Ishikawa (cell line): ENCODE results near the gene EPS8.

Source experiments
- CEBPB ChIP-seq: IDR thresholded peaks from 2 replicates; pipeline ENCODE4 v1.6.1; 2012
- CREB1 ChIP-seq: IDR thresholded peaks from 2 replicates; pipeline ENCODE4 v1.6.1; 2012; ENCODE audit warnings: low read depth
- EGR1 ChIP-seq: IDR thresholded peaks from 2 replicates; pipeline ENCODE4 v1.6.1; 2012
- EP300 ChIP-seq: IDR thresholded peaks from 2 replicates; pipeline ENCODE4 v1.6.1; 2012; ENCODE audit warnings: borderline replicate concordance
- FOXM1 ChIP-seq: IDR thresholded peaks from 2 replicates; pipeline ENCODE4 v1.6.1; 2012; ENCODE audit warnings: low read depth, borderline replicate concordance
- MAX ChIP-seq: IDR thresholded peaks from 2 replicates; pipeline ENCODE4 v1.6.1; 2012
- NFIC ChIP-seq: IDR thresholded peaks from 2 replicates; pipeline ENCODE4 v1.6.1; 2012
- RAD21 ChIP-seq: IDR thresholded peaks from 2 replicates; pipeline ENCODE4 v1.6.1; 2012; ENCODE audit warnings: low read depth
- REST ChIP-seq: IDR thresholded peaks from 2 replicates; pipeline ENCODE4 v1.6.1; 2012; ENCODE audit warnings: low read depth, mild to moderate bottlenecking
- TAF1 ChIP-seq: IDR thresholded peaks from 2 replicates; pipeline ENCODE4 v1.6.1; 2012; ENCODE audit warnings: low read depth, mild to moderate bottlenecking
- TCF12 ChIP-seq: IDR thresholded peaks from 2 replicates; pipeline ENCODE4 v1.6.1; 2012; ENCODE audit warnings: low read depth
- TEAD4 ChIP-seq: IDR thresholded peaks from 2 replicates; pipeline ENCODE4 v1.6.1; 2012
- USF1 ChIP-seq: IDR thresholded peaks from 2 replicates; pipeline ENCODE4 v1.6.1; 2012
- YY1 ChIP-seq: IDR thresholded peaks from 2 replicates; pipeline ENCODE4 v1.6.1; 2012; ENCODE audit warnings: low read depth
- ZBTB7A ChIP-seq: IDR thresholded peaks from 2 replicates; pipeline ENCODE4 v1.6.1; 2012; ENCODE audit warnings: low read depth

EPS8 gene

GRCh38 chr12:15627995-15628945 is 160.9 kb downstream of the EPS8 start:
- TF ChIP-seq EP300 (no peak), YY1 (no peak), CREB1 (no peak), FOXM1 (no peak), USF1 (no peak), ZBTB7A (no peak), TAF1 (no peak), TCF12 (no peak), MAX (no peak), NFIC (no peak), EGR1 (no peak), CEBPB (no peak), RAD21 (no peak), REST (no peak)

- no peak for TF ChIP-seq NFIC
- no peak for TF ChIP-seq USF1
- no peak for TF ChIP-seq ZBTB7A
- TF ChIP-seq TEAD4 = no peak
- no peak for TF ChIP-seq FOXM1
- no peak for TF ChIP-seq TCF12
- TF ChIP-seq TAF1 = no peak
- no peak for TF ChIP-seq CEBPB
- TF ChIP-seq REST = no peak
- no peak for TF ChIP-seq RAD21
- no peak for TF ChIP-seq CREB1
- no peak for TF ChIP-seq MAX
- TF ChIP-seq EP300 = no peak
- TF ChIP-seq YY1 = no peak
Observed at GRCh38 chr12:15625075-15625474, 164.1 kb downstream of the EPS8 start.

- TF ChIP-seq YY1 (no peak), FOXM1 (no peak), EGR1 (no peak), TCF12 (no peak), CREB1 (no peak), TAF1 (no peak), RAD21 (no peak), NFIC (no peak), CEBPB (no peak), USF1 (no peak)
Observed at GRCh38 chr12:15620741-15621539, 168.2 kb downstream of the EPS8 start.

GRCh38 chr12:15613981-15614380 is 175.2 kb downstream of the EPS8 start:
- TF ChIP-seq ZBTB7A = no peak
- TF ChIP-seq RAD21 = no peak

- TF ChIP-seq CREB1 = no peak
- no peak for TF ChIP-seq TCF12
- TF ChIP-seq USF1 = no peak
- no peak for TF ChIP-seq MAX
- no peak for TF ChIP-seq YY1
- TF ChIP-seq NFIC = no peak
- TF ChIP-seq FOXM1 = no peak
- no peak for TF ChIP-seq TEAD4
- TF ChIP-seq CEBPB = no peak
- no peak for TF ChIP-seq REST
- TF ChIP-seq TAF1 = no peak
- TF ChIP-seq EP300 = no peak
- TF ChIP-seq EGR1 = no peak
- TF ChIP-seq ZBTB7A = no peak
- TF ChIP-seq RAD21 = no peak
Observed at GRCh38 chr12:15608941-15609340, 180.2 kb downstream of the EPS8 start.
